WERI-Rb-1 (cell line): ENCODE data around the gene GCNT4.

Experiments
- DNase-seq: peaks from one replicate; pipeline ENCODE4 v3.0.0-alpha.2; 2020
- H3K27ac ChIP-seq: fragments of 250-450 bp; sonication (Bioruptor Pico); 2 replicates; pipeline ENCODE4 v1.5.1; 2020; ENCODE audit warnings: mild to moderate bottlenecking, moderate library complexity
- H3K27me3 ChIP-seq: fragments of 250-450 bp; sonication (Bioruptor Pico); 2 replicates; pipeline ENCODE4 v1.5.1; 2021; ENCODE audit warnings: mild to moderate bottlenecking, low read depth, moderate library complexity; ENCODE audit not compliant: insufficient read depth, severe bottlenecking
- H3K36me3 ChIP-seq: fragments of 250-450 bp; sonication (Bioruptor Pico); 2 replicates; pipeline ENCODE4 v1.5.1; 2020; ENCODE audit warnings: mild to moderate bottlenecking, moderate library complexity
- H3K4me3 ChIP-seq: 2 replicates; pipeline ENCODE4 v1.5.1; 2011; ENCODE audit warnings: low read depth, mild to moderate bottlenecking, control low read depth, low read length
- H3K9me3 ChIP-seq: fragments of 250-450 bp; sonication (Bioruptor Pico); 2 replicates; pipeline ENCODE4 v1.5.1; 2021; ENCODE audit warnings: mild to moderate bottlenecking, moderate library complexity; ENCODE audit not compliant: severe bottlenecking
- CTCF ChIP-seq: IDR thresholded peaks from 2 replicates; pipeline ENCODE4 v1.5.1; 2011; ENCODE audit warnings: low read depth, mild to moderate bottlenecking, control low read depth, inconsistent platforms, low read length

The GCNT4 gene

GRCh38 chr5:75062925-75063531, 10.7 kb upstream of the GCNT4 start:
- no peak for DNase-seq
- no peak overlapping the region for H3K4me3 ChIP-seq
- no peaks in the 10 kb centered on the region for H3K9me3 ChIP-seq
- no peak overlapping the region for H3K27ac ChIP-seq
- H3K27me3 ChIP-seq, result no peaks in the 10 kb centered on the region
- H3K36me3 ChIP-seq, result no peaks in the 10 kb centered on the region
- no peak for TF ChIP-seq CTCF

GRCh38 chr5:75059912-75060545, 7.7 kb upstream of the GCNT4 start:
- H3K27me3 ChIP-seq, result no peaks in the 10 kb centered on the region
- no peak overlapping the region for H3K27ac ChIP-seq
- no peak for TF ChIP-seq CTCF
- H3K36me3 ChIP-seq, result no peaks in the 10 kb centered on the region
- no peaks in the 10 kb centered on the region for H3K9me3 ChIP-seq
- no peak for DNase-seq
- H3K4me3 ChIP-seq, result no peak overlapping the region

- H3K4me3 ChIP-seq, result no peak overlapping the region
- H3K36me3 ChIP-seq, result no peaks in the 10 kb centered on the region
- DNase-seq, result no peak
- H3K9me3 ChIP-seq, result no peaks in the 10 kb centered on the region
- H3K27ac ChIP-seq, result no peak overlapping the region
- no peaks in the 10 kb centered on the region for H3K27me3 ChIP-seq
- no peak for TF ChIP-seq CTCF
Measured at GRCh38 chr5:75058986-75059535, 6.7 kb upstream of the GCNT4 start.

GRCh38 chr5:75057561-75057960, 5.2 kb upstream of the GCNT4 start:
- Histone ChIP-seq H3K27ac (no peak overlapping the region), H3K36me3 (no peaks in the 10 kb centered on the region)
- no peak for DNase-seq

GRCh38 chr5:75055727-75056144, 3.4 kb upstream of the GCNT4 start:
- no peak for DNase-seq
- no peak overlapping the region for H3K27ac ChIP-seq
- H3K36me3 ChIP-seq, result no peaks in the 10 kb centered on the region
- no peak overlapping the region for H3K4me3 ChIP-seq
- peaks cover 10% of the 10 kb centered on the region for H3K27me3 ChIP-seq
- no peak for TF ChIP-seq CTCF
- H3K9me3 ChIP-seq, result no peaks in the 10 kb centered on the region

More at GRCh38 chr5:75057561-75057960, 5.2 kb upstream of the GCNT4 start:
- Histone ChIP-seq H3K9me3 (no peaks in the 10 kb centered on the region), H3K27me3 (no peaks in the 10 kb centered on the region), H3K4me3 (no peak overlapping the region)
- TF ChIP-seq CTCF, result no peak
